ENCODE data around the gene RBM22.

DNA sequence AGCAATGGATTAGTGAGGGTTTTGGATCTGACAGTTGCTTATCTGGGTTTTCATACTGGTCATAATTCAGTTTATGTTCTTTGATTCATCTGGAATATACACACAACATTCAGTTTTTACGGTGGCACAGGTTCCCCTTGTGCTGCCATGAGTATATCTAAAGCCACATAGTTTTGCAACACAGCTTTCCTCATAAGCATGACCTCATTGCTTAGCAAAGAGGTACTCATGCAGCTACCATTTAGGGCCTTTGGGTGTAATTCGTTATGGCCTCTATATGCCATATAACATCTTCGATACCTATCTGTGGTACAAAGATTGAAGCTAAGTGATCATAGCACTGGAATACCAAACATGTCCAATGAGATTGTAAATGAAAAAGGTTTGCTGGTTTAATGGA, 2.9 kb upstream of the RBM22 start:
- no peak for TF ChIP-seq CTCF (IDR thresholded peaks at IDR 0.05 in 4 of 5, conservative IDR thresholded peaks at IDR 0.05 in 1 of 5)
- no peak for TF ChIP-seq POLR2A (IDR thresholded peaks at IDR 0.05)

All from gastrocnemius medialis (tissue), 4 donors.